T-helper 17 cell (primary cell): ENCODE data around the gene OSBPL3. TPM values are rescaled to one million over a fixed set of nuclear protein-coding genes. Genes with fewer than 3 reads are reported as not detected.

Experiments used
- ATAC-seq: fragments of 150-1000 bp; cut with Tn5 transposase; 2 replicates; pipeline ENCODE4 v1.10.0; 2021; ENCODE audit warnings: mild to moderate bottlenecking, moderate library complexity
- DNase-seq, 3 donors: peaks; one replicate each; pipeline versions ENCODE4 v3.0.0 to v3.0.0-alpha.2; 2020 to 2021
- H3K9me3 ChIP-seq: one replicate; pipeline ENCODE4 v1.7.0; 2013; ENCODE audit warnings: low read length, mild to moderate bottlenecking; ENCODE audit not compliant: control insufficient read depth, poor library complexity, severe bottlenecking
- H3K27ac Mint-ChIP-seq: one replicate; pipeline ENCODE4 v1.8.0; 2022; ENCODE audit warnings: mild to moderate bottlenecking, moderate library complexity, mixed read lengths
- H3K27me3 Mint-ChIP-seq: one replicate; pipeline ENCODE4 v1.8.0; 2022; ENCODE audit warnings: mixed read lengths
- H3K36me3 Mint-ChIP-seq: one replicate; pipeline ENCODE4 v1.8.0; 2022; ENCODE audit warnings: low read depth, mixed read lengths
- H3K4me1 Mint-ChIP-seq: one replicate; pipeline ENCODE4 v1.8.0; 2022; ENCODE audit warnings: mild to moderate bottlenecking, mixed read lengths
- H3K4me3 Mint-ChIP-seq: one replicate; pipeline ENCODE4 v1.8.0; 2022; ENCODE audit warnings: mild to moderate bottlenecking, moderate library complexity, mixed read lengths
- total RNA-seq, 4 donors: library from RNA in 2 of 4; stranded (reverse) in 2 of 4; gene quantifications; one replicate each; pipeline ENCODE4 v1.2.3 and lab custom pipeline; 2022 to 2026

The OSBPL3 gene
- total RNA-seq, 2 donors from 2014 or later, result 54.8 to 54.9 TPM

- H3K9me3 ChIP-seq, result no peaks in the 10 kb centered on the region
- DNase-seq (no peak), ATAC-seq (no peak)
- peaks cover 2% of the 10 kb centered on the region for H3K36me3 Mint-ChIP-seq
- H3K4me1 Mint-ChIP-seq, result peaks cover 69% of the 10 kb centered on the region
- H3K27ac Mint-ChIP-seq, result peak overlapping the region; percentile 73
- H3K27me3 Mint-ChIP-seq, result no peaks in the 10 kb centered on the region
- no peak overlapping the region for H3K4me3 Mint-ChIP-seq
Observed at GRCh38 chr7:24974026-24974832, 5.7 kb downstream of the OSBPL3 start.

DNA sequence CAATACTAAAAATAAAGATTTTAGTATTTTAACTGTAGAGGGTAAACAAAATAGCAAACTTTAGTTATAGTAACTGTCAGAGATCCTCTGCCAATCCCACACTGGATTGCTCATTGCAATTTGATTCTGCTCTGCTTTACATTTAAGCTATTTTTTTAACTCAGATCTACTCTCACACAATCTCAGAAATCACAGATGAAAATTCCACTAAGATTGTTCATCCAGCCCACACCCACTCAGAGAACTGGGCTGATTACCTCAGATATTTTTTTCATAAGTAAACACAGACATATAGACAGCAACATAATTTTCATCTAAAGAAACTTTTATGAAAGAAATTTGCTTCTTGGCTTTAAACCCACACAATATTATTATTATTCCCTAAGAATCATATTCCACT is 7.0 kb downstream of the OSBPL3 start:
- no peak overlapping the region for H3K4me3 Mint-ChIP-seq
- no peaks in the 10 kb centered on the region for H3K9me3 ChIP-seq
- no peaks in the 10 kb centered on the region for H3K27me3 Mint-ChIP-seq
- DNase-seq, result no peak
- peaks cover 2% of the 10 kb centered on the region for H3K36me3 Mint-ChIP-seq
- ATAC-seq, result no peak
- peaks cover 62% of the 10 kb centered on the region for H3K4me1 Mint-ChIP-seq
- peak overlapping the region; percentile 29 for H3K27ac Mint-ChIP-seq

DNA sequence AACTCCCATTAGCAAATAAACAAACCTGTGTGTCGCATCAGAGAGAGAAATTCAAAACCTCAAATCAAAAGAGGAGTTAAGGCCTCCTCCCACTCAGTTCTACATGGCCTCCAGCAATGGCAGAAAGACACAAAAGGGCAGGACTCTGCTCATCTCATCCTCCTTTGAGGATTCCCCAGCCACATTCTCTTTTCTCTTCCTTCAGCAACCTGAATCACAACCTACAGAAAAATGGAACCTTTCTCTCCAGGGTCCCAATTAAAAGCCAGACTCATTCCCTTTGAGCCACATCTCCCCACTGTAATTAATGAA is 7.9 kb downstream of the OSBPL3 start:
- H3K4me3 Mint-ChIP-seq, result peak overlapping the region; percentile 79
- no peak for ATAC-seq

GRCh38 chr7:24971333-24972165 is 8.4 kb downstream of the OSBPL3 start:
- no peaks in the 10 kb centered on the region for H3K27me3 Mint-ChIP-seq
- peaks cover 64% of the 10 kb centered on the region for H3K4me1 Mint-ChIP-seq
- ATAC-seq (peak; percentile 62), DNase-seq (no peak)
- H3K4me3 Mint-ChIP-seq, result peak overlapping the region; percentile 79
- H3K9me3 ChIP-seq, result no peaks in the 10 kb centered on the region
- H3K27ac Mint-ChIP-seq, result no peak overlapping the region
- peaks cover 2% of the 10 kb centered on the region for H3K36me3 Mint-ChIP-seq

More for the DNA sequence above, 7.9 kb downstream of the OSBPL3 start:
- Mint-ChIP-seq H3K36me3 (peaks cover 2% of the 10 kb centered on the region), H3K4me1 (peaks cover 66% of the 10 kb centered on the region), H3K27me3 (no peaks in the 10 kb centered on the region), H3K27ac (no peak overlapping the region)
- no peaks in the 10 kb centered on the region for H3K9me3 ChIP-seq
- no peak for DNase-seq

- DNase-seq, result no peak
- no peak overlapping the region for H3K27ac Mint-ChIP-seq
- peaks cover 2% of the 10 kb centered on the region for H3K36me3 Mint-ChIP-seq
- no peaks in the 10 kb centered on the region for H3K27me3 Mint-ChIP-seq
- H3K4me3 Mint-ChIP-seq, result peak overlapping the region; percentile 79
- no peak for ATAC-seq
- H3K4me1 Mint-ChIP-seq, result peaks cover 64% of the 10 kb centered on the region
- H3K9me3 ChIP-seq, result no peaks in the 10 kb centered on the region
Observed at GRCh38 chr7:24970676-24971075, 9.3 kb downstream of the OSBPL3 start.

DNA sequence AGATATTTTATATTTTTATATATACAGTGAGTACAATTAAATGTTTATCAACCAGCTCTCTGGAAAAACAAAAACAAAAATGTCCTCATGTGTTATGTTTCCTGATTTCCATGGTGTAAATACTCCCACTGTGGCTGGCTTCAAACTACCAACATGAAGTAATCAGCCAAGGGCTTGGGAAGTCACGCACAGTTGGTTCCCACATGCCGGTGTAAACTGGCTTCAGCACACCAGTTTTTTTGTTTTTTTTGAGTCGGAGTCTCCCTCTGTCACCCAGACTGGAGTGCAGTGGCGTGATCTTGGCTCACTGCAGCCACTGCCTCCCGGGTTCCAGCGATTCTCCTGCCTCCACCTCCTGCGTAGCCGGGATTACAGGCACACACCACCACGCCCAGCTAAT is 11.8 kb downstream of the OSBPL3 start:
- DNase-seq (no peak), ATAC-seq (no peak)
- no peaks in the 10 kb centered on the region for H3K9me3 ChIP-seq
- Mint-ChIP-seq H3K36me3 (peaks cover 2% of the 10 kb centered on the region), H3K27me3 (no peaks in the 10 kb centered on the region), H3K4me1 (peaks cover 68% of the 10 kb centered on the region), H3K4me3 (no peak overlapping the region), H3K27ac (peak overlapping the region; percentile 74)

DNA sequence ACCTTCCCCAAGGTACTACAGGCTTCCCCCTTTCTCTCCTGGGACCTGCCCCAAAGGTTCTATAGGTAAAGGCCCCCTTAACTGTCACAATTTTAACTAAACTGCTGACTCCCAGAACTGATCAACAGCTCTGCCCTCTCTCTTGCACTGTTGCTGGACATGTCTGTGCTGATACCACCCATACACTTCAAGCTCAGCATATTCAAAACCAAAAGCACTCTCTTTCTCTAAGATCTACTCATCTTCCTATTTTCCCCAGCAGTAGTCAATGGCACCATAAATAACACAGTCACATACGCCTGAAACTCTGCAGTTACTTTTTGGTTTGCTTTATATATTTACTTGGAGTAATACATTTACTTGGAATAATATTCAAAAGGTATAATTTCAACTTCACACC is 12.3 kb downstream of the OSBPL3 start:
- Mint-ChIP-seq H3K27me3 (no peaks in the 10 kb centered on the region), H3K4me3 (peak overlapping the region; percentile 13), H3K4me1 (peaks cover 66% of the 10 kb centered on the region), H3K36me3 (peaks cover 2% of the 10 kb centered on the region), H3K27ac (peak overlapping the region; percentile 74)
- DNase-seq, result no peak
- H3K9me3 ChIP-seq, result no peaks in the 10 kb centered on the region
- no peak for ATAC-seq

GRCh38 chr7:24966802-24967201 is 13.2 kb downstream of the OSBPL3 start:
- peak overlapping the region; percentile 47 for H3K4me3 Mint-ChIP-seq
- H3K27ac Mint-ChIP-seq, result peak overlapping the region; percentile 92
- peaks cover 2% of the 10 kb centered on the region for H3K36me3 Mint-ChIP-seq
- DNase-seq (no peak), ATAC-seq (no peak)
- H3K9me3 ChIP-seq, result no peaks in the 10 kb centered on the region
- no peaks in the 10 kb centered on the region for H3K27me3 Mint-ChIP-seq
- H3K4me1 Mint-ChIP-seq, result peaks cover 63% of the 10 kb centered on the region

GRCh38 chr7:24965831-24966708 is 13.9 kb downstream of the OSBPL3 start:
- H3K4me3 Mint-ChIP-seq, result peak overlapping the region; percentile 83
- peaks cover 2% of the 10 kb centered on the region for H3K36me3 Mint-ChIP-seq
- DNase-seq (peak in 1 of 3 donors; percentile 47), ATAC-seq (peak; percentile 89)
- H3K9me3 ChIP-seq, result no peaks in the 10 kb centered on the region
- H3K27ac Mint-ChIP-seq, result peak overlapping the region; percentile 92
- peaks cover 61% of the 10 kb centered on the region for H3K4me1 Mint-ChIP-seq
- H3K27me3 Mint-ChIP-seq, result no peaks in the 10 kb centered on the region

DNA sequence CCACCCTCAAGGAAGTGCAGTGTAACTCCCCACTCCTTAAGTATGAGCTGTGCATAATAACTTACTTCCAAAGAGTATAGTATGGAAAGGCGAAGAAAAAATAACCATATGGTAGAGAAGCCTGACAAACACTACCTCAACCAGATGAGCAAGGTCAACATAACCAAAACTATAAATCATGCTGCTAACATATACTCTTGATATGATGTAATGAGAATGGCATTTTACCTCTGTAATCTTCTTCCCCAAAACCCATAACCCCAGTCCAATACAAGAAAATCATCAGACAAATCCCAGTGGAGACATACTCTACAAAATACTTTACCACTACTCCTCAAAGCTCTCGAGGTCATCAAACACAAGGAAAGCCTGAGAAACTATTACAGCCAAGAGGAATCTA is 15.8 kb downstream of the OSBPL3 start:
- H3K4me3 Mint-ChIP-seq, result peak overlapping the region; percentile 64
- peaks cover 58% of the 10 kb centered on the region for H3K4me1 Mint-ChIP-seq
- H3K27ac Mint-ChIP-seq, result peak overlapping the region; percentile 92
- DNase-seq, result no peak
- H3K27me3 Mint-ChIP-seq, result no peaks in the 10 kb centered on the region
- ATAC-seq, result no peak
- H3K9me3 ChIP-seq, result no peaks in the 10 kb centered on the region
- H3K36me3 Mint-ChIP-seq, result no peaks in the 10 kb centered on the region

DNA sequence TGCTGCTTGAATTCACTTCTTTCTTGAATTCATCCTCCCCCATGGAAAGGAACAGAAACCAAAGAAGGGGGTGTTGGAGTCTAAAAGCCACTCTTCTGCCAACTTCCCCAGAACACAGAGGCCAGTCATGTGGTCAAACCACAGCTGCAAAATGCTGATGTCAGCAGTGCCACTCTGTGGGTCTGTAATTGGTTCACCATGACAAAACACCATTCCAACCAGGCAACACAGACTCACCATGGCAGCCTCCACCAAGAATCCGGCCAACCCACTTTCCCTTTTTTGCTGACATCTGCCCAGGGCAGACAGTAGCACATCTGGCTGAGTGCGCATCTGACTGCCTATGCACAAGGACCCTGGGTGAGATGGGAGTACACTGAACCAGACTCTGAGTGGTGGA is 16.8 kb downstream of the OSBPL3 start:
- Mint-ChIP-seq H3K27ac (peak overlapping the region; percentile 72), H3K36me3 (no peaks in the 10 kb centered on the region), H3K4me3 (peak overlapping the region; percentile 63), H3K4me1 (peaks cover 65% of the 10 kb centered on the region), H3K27me3 (no peaks in the 10 kb centered on the region)
- ATAC-seq (peak; percentile 39), DNase-seq (no peak)
- no peaks in the 10 kb centered on the region for H3K9me3 ChIP-seq

DNA sequence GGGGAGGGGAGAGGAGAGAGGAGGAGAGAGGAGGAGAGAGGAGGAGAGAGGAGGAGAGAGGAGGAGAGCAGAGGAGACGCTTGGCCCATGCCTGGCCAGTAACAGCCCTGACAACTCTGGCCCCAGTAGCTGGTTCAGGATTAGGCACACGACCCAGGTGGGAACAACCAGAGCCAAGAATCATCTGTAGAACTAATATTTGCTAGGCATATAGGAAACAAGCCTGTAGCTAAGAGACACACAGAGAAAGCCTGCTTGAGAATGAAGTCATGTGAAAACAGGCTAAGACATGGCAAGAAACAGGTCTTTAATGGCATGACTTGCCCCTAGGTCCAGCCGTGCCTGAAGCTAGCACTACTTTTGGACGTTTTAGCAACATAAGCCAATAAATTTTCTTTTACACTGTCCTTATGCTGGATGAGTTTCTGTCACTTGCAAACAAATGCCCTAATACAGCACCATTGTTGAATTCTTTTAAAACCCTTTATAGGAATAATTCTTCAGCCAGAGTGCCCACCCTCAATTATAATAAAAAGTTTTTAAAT is 17.5 kb downstream of the OSBPL3 start:
- no peaks in the 10 kb centered on the region for H3K9me3 ChIP-seq
- no peaks in the 10 kb centered on the region for H3K36me3 Mint-ChIP-seq
- no peak overlapping the region for H3K27ac Mint-ChIP-seq
- peaks cover 65% of the 10 kb centered on the region for H3K4me1 Mint-ChIP-seq
- ATAC-seq (no peak), DNase-seq (no peak)
- no peak overlapping the region for H3K4me3 Mint-ChIP-seq
- no peaks in the 10 kb centered on the region for H3K27me3 Mint-ChIP-seq
